ENCODE results near the gene SLC37A3. TPM values are rescaled to one million over a fixed set of nuclear protein-coding genes. Genes with fewer than 3 reads are reported as not detected.

SLC37A3 gene
- total and polyA plus RNA-seq, 4 donors = 7.3 to 30.8 (median 10.6) TPM

DNA sequence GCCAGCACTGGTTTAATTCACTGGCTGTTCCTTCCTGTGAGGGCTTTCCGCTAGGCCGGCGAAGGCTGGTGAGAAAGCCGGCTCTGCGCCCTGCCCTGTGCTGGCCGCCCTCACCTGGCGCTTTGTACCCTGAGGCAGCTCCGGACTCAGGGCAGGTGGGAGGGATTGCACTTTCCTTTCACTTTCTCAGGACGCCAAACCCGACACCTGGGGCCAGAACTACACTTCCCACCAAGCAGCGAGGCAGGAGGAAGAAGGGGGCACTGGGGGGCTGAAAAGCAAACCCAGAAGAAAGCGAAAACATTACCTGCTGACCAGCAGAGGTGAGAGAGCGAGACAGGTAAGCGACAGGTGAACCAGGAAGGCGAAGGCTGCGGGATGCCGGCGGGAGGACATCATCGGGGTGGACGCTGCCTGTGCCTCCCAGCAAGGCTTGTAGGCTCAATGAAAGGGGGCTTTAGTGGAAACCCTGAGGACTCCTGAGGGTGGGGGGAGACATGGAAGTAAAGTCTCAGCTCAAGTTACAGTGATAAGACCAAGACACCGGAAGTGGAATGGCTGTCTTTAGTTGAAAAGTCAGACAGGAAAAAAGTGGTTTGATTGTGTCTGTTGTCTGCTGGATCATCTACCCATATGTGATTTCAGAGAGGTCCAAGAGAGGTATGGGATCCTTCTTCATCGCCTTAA lies 5.7 kb upstream of the SLC37A3 start, which contains the start of gene RAB19:
RAB19 (plus strand) TSS at position 181 of the 687 bp plus-strand sequence. CDS start 3,589 bp downstream, outside the sequence.
- H3K27me3 ChIP-seq (ENCODE audit: control insufficient read depth in 4 of 4, insufficient read depth in 4 of 4, low read length in 3 of 4) = no peaks in the 10 kb centered on the region
- peak within 1 kb of the TSS in 1 of 2 donors; percentile 41 for H3K27ac ChIP-seq (ENCODE audit: low read depth in 1 of 2, low read length in 2 of 2)
- peak within 1 kb of the TSS; percentile 69 to 83 for H3K9ac ChIP-seq (ENCODE audit: low read depth in 1 of 2, low read length in 2 of 2)
- no peaks in the 10 kb centered on the region for H3K9me3 ChIP-seq (ENCODE audit: control insufficient read depth in 4 of 4, low read length in 3 of 4)
- DNase-seq (ENCODE audit: low spot score) = no peak
- H3K36me3 ChIP-seq (ENCODE audit: control insufficient read depth in 4 of 4, insufficient read depth in 3 of 4, low read depth in 1 of 4, low read length in 3 of 4) = no peaks in the 10 kb centered on the region
- peaks cover 0 to 9% (median 6%) of the 10 kb centered on the region in 4 donors for H3K4me1 ChIP-seq (ENCODE audit: control insufficient read depth in 4 of 4, insufficient read depth in 4 of 4, low read length in 3 of 4)
- 7% methylated on average over 22 of the region's 22 CpGs for WGBS
- TF ChIP-seq HNF4A (conservative IDR thresholded peaks at IDR 0.05) (peak; percentile 40 to 53), SP1 (IDR thresholded peaks at IDR 0.05) (peak; percentile 13), GABPA (IDR thresholded peaks at IDR 0.05 in 1 of 2, conservative IDR thresholded peaks at IDR 0.05 in 1 of 2) (peak in 1 of 2 donors; percentile 21), JUND (IDR thresholded peaks at IDR 0.05) (no peak), FOXA2 (IDR thresholded peaks at IDR 0.05) (no peak)
- peak within 1 kb of the TSS; percentile 62 to 95 (median 93) for H3K4me3 ChIP-seq (ENCODE audit: low read depth in 1 of 3, low read length in 3 of 3)

DNA sequence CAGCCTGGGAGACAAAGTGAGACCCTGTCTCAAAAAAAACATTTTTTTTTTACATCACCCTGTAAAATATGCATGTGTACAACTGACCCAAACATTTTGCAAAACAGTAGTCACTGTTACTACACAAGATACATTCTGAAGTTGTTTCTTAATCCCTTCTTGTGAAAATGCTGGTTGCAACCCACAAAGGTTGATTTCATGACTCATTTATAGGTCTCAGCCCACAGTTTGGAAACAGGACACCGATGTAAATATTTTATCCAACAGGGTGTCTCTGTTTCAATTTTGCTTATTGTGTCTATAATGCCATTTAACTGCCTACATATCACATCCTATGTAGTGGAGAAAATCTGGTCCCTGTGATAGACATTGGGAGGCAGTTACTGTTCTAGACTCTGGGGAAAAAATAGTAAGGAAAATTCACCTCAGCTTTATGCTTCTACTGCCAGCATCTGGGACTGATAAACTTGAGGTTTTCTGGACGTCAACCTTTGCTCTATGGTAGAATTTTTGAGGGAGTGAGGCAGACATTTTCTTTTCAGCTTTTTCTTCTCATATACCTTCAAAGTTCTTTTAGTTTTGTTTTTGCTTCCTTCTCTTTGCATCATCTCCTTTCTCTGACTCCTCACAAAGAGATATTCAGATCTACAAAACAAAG lies 4.0 kb upstream of the SLC37A3 start:
- TF ChIP-seq HNF4G (IDR thresholded peaks at IDR 0.05) (no peak), GABPA (IDR thresholded peaks at IDR 0.05 in 1 of 2, conservative IDR thresholded peaks at IDR 0.05 in 1 of 2) (no peak), RXRA (IDR thresholded peaks at IDR 0.05) (no peak), RAD21 (IDR thresholded peaks at IDR 0.05) (no peak), JUND (IDR thresholded peaks at IDR 0.05) (no peak), TAF1 (conservative IDR thresholded peaks at IDR 0.05) (no peak), FOXA1 (IDR thresholded peaks at IDR 0.05) (no peak), HNF4A (conservative IDR thresholded peaks at IDR 0.05) (no peak)
- TF ChIP-seq, protein P1, sequence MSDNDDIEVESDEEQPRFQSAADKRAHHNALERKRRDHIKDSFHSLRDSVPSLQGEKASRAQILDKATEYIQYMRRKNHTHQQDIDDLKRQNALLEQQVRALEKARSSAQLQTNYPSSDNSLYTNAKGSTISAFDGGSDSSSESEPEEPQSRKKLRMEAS (IDR thresholded peaks at IDR 0.05) = no peak
- peaks cover under 1 to 14% (median 8%) of the 10 kb centered on the region in 4 donors for H3K4me1 ChIP-seq (ENCODE audit: control insufficient read depth in 4 of 4, insufficient read depth in 4 of 4, low read length in 3 of 4)
- no peak overlapping the region for H3K27ac ChIP-seq (ENCODE audit: low read depth in 1 of 2, low read length in 2 of 2)
- no peak overlapping the region for H3K9ac ChIP-seq (ENCODE audit: low read depth in 1 of 2, low read length in 2 of 2)
- no peaks in the 10 kb centered on the region for H3K36me3 ChIP-seq (ENCODE audit: control insufficient read depth in 4 of 4, insufficient read depth in 3 of 4, low read depth in 1 of 4, low read length in 3 of 4)
- H3K4me3 ChIP-seq (ENCODE audit: low read depth in 1 of 3, low read length in 3 of 3) = no peak overlapping the region
- H3K27me3 ChIP-seq (ENCODE audit: control insufficient read depth in 4 of 4, insufficient read depth in 4 of 4, low read length in 3 of 4) = no peaks in the 10 kb centered on the region
- DNase-seq (ENCODE audit: low spot score) = no peak
- 85% methylated on average over 2 of the region's 2 CpGs for WGBS
- no peaks in the 10 kb centered on the region for H3K9me3 ChIP-seq (ENCODE audit: control insufficient read depth in 4 of 4, low read length in 3 of 4)

DNA sequence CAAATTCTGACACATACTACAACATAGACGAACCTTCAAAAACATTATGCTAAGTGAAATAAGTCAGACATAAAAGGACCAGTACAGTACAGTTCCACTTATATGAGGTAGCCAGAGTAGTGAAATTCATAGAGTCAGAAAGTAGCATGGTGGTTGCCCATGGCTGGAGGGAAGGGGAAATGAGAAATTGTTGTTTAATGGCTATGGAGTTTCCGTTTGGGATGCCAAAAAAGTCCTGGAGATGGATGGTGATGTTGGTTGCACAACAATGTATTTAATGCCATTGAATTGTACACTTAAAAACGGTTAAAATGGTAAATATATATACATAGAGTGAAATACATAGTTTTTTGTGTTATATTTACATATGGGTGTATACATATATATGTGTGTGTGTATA lies 2.1 kb upstream of the SLC37A3 start:
- no peak overlapping the region for H3K27ac ChIP-seq (ENCODE audit: low read depth in 1 of 2, low read length in 2 of 2)
- H3K4me3 ChIP-seq (ENCODE audit: low read depth in 1 of 3, low read length in 3 of 3) = no peak overlapping the region
- TF ChIP-seq FOXA1 (IDR thresholded peaks at IDR 0.05) = no peak
- TF ChIP-seq HNF4G (IDR thresholded peaks at IDR 0.05) = no peak
- no peak for TF ChIP-seq GABPA (IDR thresholded peaks at IDR 0.05 in 1 of 2, conservative IDR thresholded peaks at IDR 0.05 in 1 of 2)
- TF ChIP-seq, protein P1 (IDR thresholded peaks at IDR 0.05) = no peak
- TF ChIP-seq, protein P2, sequence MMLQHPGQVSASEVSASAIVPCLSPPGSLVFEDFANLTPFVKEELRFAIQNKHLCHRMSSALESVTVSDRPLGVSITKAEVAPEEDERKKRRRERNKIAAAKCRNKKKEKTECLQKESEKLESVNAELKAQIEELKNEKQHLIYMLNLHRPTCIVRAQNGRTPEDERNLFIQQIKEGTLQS (IDR thresholded peaks at IDR 0.05) = no peak
- TF ChIP-seq JUND (IDR thresholded peaks at IDR 0.05) = no peak
- TF ChIP-seq FOXA2 (IDR thresholded peaks at IDR 0.05) = no peak
- no peaks in the 10 kb centered on the region for H3K36me3 ChIP-seq (ENCODE audit: control insufficient read depth in 4 of 4, insufficient read depth in 3 of 4, low read depth in 1 of 4, low read length in 3 of 4)
- H3K4me1 ChIP-seq (ENCODE audit: control insufficient read depth in 4 of 4, insufficient read depth in 4 of 4, low read length in 3 of 4) = peaks cover 3 to 17% (median 9%) of the 10 kb centered on the region in 4 donors
- no peak overlapping the region for H3K9ac ChIP-seq (ENCODE audit: low read depth in 1 of 2, low read length in 2 of 2)
- WGBS = 82% methylated on average over 3 of the region's 3 CpGs
- DNase-seq (ENCODE audit: low spot score) = no peak
- no peaks in the 10 kb centered on the region for H3K27me3 ChIP-seq (ENCODE audit: control insufficient read depth in 4 of 4, insufficient read depth in 4 of 4, low read length in 3 of 4)
- H3K9me3 ChIP-seq (ENCODE audit: control insufficient read depth in 4 of 4, low read length in 3 of 4) = no peaks in the 10 kb centered on the region
